SU-DHL-6 (cell line): ENCODE data around the gene TCP10L.
"Not testable (repeated sequence)": the region's sequence is repeated elsewhere in the genome, so short reads cannot be mapped to it uniquely, and the experiment has no call there.

Experiments used
- H2AFZ ChIP-seq: fragments of 200-600 bp; sonication (generic); 2 replicates; pipeline ENCODE4 v1.6.1; 2014; ENCODE audit warnings: low read depth, mild to moderate bottlenecking, moderate library complexity, mixed read lengths, antibody characterized with exemption, low read length; ENCODE audit not compliant: severe bottlenecking
- H3F3A ChIP-seq: fragments of 200-600 bp; shearing (Covaris generic); 2 replicates; pipeline ENCODE4 v1.6.0; 2016; ENCODE audit warnings: antibody characterized with exemption, mild to moderate bottlenecking; ENCODE audit not compliant: insufficient read depth
- H3K27ac ChIP-seq: fragments of 200-600 bp; sonication (generic); 2 replicates; pipeline ENCODE4 v1.5.1; 2016; ENCODE audit warnings: low read depth, mild to moderate bottlenecking, low read length, moderate library complexity, mixed read lengths
- H3K27me3 ChIP-seq: fragments of 200-600 bp; sonication (generic), shearing (Covaris generic); 2 replicates; pipeline ENCODE4 v1.6.0; 2014; ENCODE audit warnings: mild to moderate bottlenecking, low read length
- H3K36me3 ChIP-seq: fragments of 200-600 bp; sonication (generic); 2 replicates; pipeline ENCODE4 v1.6.1; 2014; ENCODE audit warnings: mild to moderate bottlenecking, low read length, mixed read lengths
- H3K4me2 ChIP-seq: fragments of 300-600, 200-600 bp; shearing (Covaris generic), sonication (generic); 2 replicates; pipeline ENCODE4 v1.6.0; 2014; ENCODE audit warnings: low read length, low read depth, mild to moderate bottlenecking; ENCODE audit not compliant: poor library complexity, severe bottlenecking
- H3K4me3 ChIP-seq: fragments of 200-600 bp; sonication (generic); 2 replicates; pipeline ENCODE4 v1.5.1; 2014; ENCODE audit warnings: antibody characterized with exemption, low read length, mild to moderate bottlenecking, mixed read lengths; ENCODE audit not compliant: insufficient read depth, poor library complexity, severe bottlenecking
- H3K79me2 ChIP-seq: fragments of 200-600 bp; sonication (generic); 2 replicates; pipeline ENCODE4 v1.6.1; 2014; ENCODE audit warnings: mild to moderate bottlenecking, low read length, moderate library complexity; ENCODE audit not compliant: insufficient read depth
- H3K9ac ChIP-seq: fragments of 200-600 bp; sonication (generic); 2 replicates; pipeline ENCODE4 v1.7.0; 2014; ENCODE audit warnings: mild to moderate bottlenecking, low read length
- H3K9me2 ChIP-seq: fragments of 200-600 bp; sonication (generic); replicated peaks from 2 replicates; pipeline ENCODE4 v1.6.1; 2014; ENCODE audit warnings: low read length; ENCODE audit not compliant: insufficient read depth
- H3K9me3 ChIP-seq: fragments of 200-600 bp; sonication (generic); 2 replicates; pipeline ENCODE4 v1.6.1; 2014; ENCODE audit warnings: low read length, mixed read lengths; ENCODE audit not compliant: insufficient read depth
- H4K20me1 ChIP-seq: fragments of 200-600 bp; sonication (generic); 2 replicates; pipeline ENCODE4 v1.6.1; 2014; ENCODE audit warnings: low read depth, mild to moderate bottlenecking, antibody characterized with exemption, low read length, moderate library complexity, mixed read lengths
- CTCF ChIP-seq: fragments of 200-600 bp; sonication (generic); IDR thresholded peaks from one replicate; pipeline ENCODE4 v1.5.1; 2017; ENCODE audit warnings: antibody characterized with exemption, mild to moderate bottlenecking, low read length, moderate library complexity; ENCODE audit not compliant: insufficient read depth, poor library complexity, severe bottlenecking
- EZH2phosphoT487 ChIP-seq: fragments of 200-600 bp; sonication (generic), shearing (Covaris generic); conservative IDR thresholded peaks from 2 replicates; pipeline ENCODE4 v1.6.1; 2018; ENCODE audit warnings: mild to moderate bottlenecking, antibody characterized with exemption, low read length, moderate library complexity, mixed read lengths

TCP10L gene

GRCh38 chr21:32543975-32544374 lies 41.3 kb downstream of the TCP10L start:
- no peaks in the 10 kb centered on the region for H3K27me3 ChIP-seq
- no peak overlapping the region for H3K9ac ChIP-seq
- H3K79me2 ChIP-seq: no peaks in the 10 kb centered on the region
- no peaks in the 10 kb centered on the region for H3K9me2 ChIP-seq
- no peak overlapping the region for H3K4me3 ChIP-seq
- H3K4me2 ChIP-seq: no peak overlapping the region
- no peak overlapping the region for H2AFZ ChIP-seq
- H3K36me3 ChIP-seq: no peaks in the 10 kb centered on the region
- no peaks in the 10 kb centered on the region for H3K9me3 ChIP-seq
- no peak overlapping the region for H3K27ac ChIP-seq
- H3F3A ChIP-seq: no peaks in the 10 kb centered on the region
- no peaks in the 10 kb centered on the region for H4K20me1 ChIP-seq
- TF ChIP-seq EZH2phosphoT487: no peak
- TF ChIP-seq CTCF: no peak

- H3K4me3 ChIP-seq, H3F3A ChIP-seq, H3K9me2 ChIP-seq, H3K79me2 ChIP-seq, H2AFZ ChIP-seq, H3K27me3 ChIP-seq, H3K27ac ChIP-seq, H3K36me3 ChIP-seq, H3K9ac ChIP-seq, H3K9me3 ChIP-seq, H4K20me1 ChIP-seq, H3K4me2 ChIP-seq: not testable (repeated sequence)
Measured at GRCh38 chr21:32543056-32543455, 42.3 kb downstream of the TCP10L start.

- no peak overlapping the region for H3K9ac ChIP-seq
- TF ChIP-seq EZH2phosphoT487 (no peak), CTCF (no peak)
- no peak overlapping the region for H2AFZ ChIP-seq
- no peak overlapping the region for H3K4me3 ChIP-seq
- no peaks in the 10 kb centered on the region for H3K9me2 ChIP-seq
- no peaks in the 10 kb centered on the region for H3K36me3 ChIP-seq
- H3K27ac ChIP-seq: no peak overlapping the region
- no peak overlapping the region for H3K4me2 ChIP-seq
- H3K9me3 ChIP-seq: no peaks in the 10 kb centered on the region
- no peaks in the 10 kb centered on the region for H4K20me1 ChIP-seq
- no peaks in the 10 kb centered on the region for H3K27me3 ChIP-seq
- no peaks in the 10 kb centered on the region for H3F3A ChIP-seq
- H3K79me2 ChIP-seq: no peaks in the 10 kb centered on the region
Measured at GRCh38 chr21:32539378-32539777, 45.9 kb downstream of the TCP10L start.

- Histone ChIP-seq H3K27ac (no peak overlapping the region), H2AFZ (no peak overlapping the region), H3K4me3 (no peak overlapping the region), H4K20me1 (no peaks in the 10 kb centered on the region), H3K9me2 (no peaks in the 10 kb centered on the region), H3K27me3 (no peaks in the 10 kb centered on the region), H3K9me3 (no peaks in the 10 kb centered on the region), H3K9ac (no peak overlapping the region), H3F3A (no peaks in the 10 kb centered on the region), H3K79me2 (no peaks in the 10 kb centered on the region), H3K36me3 (no peaks in the 10 kb centered on the region), H3K4me2 (no peak overlapping the region)
- TF ChIP-seq EZH2phosphoT487: no peak
- TF ChIP-seq CTCF: no peak
Measured at GRCh38 chr21:32538147-32538792, 47.1 kb downstream of the TCP10L start.
